Lung microvascular endothelial cell (primary cell): ENCODE results near the gene AKR1C4. TPM values are rescaled to one million over a fixed set of nuclear protein-coding genes. Genes with fewer than 3 reads are reported as not detected.
"Not testable (repeated sequence)": the region's sequence is repeated elsewhere in the genome, so short reads cannot be mapped to it uniquely, and the experiment has no call there.

Source experiments
- DNase-seq, 2 donors: peaks; one replicate each; pipeline versions ENCODE4 v3.0.0 to v3.0.0-alpha.2; 2010; ENCODE audit warnings: low read depth in 2 of 2
- total RNA-seq: library from RNA; depleted of rRNA; stranded (reverse); fragments of >200 nt; gene quantifications from 2 replicates; pipeline ENCODE4 v1.2.1, GENCODE V29; 2014

The AKR1C4 gene
- total RNA-seq, result not detected in 2 replicates

- no peak for DNase-seq
Measured at GRCh38 chr10:5196702-5197113, at the start of gene AKR1C4. TSS of gene AKR1C4 (plus strand) at chr10:5196837. CDS start at chr10:5196868, 31 bp downstream.

- DNase-seq, result no peak
Measured at GRCh38 chr10:5146920-5147254, 49.8 kb upstream of the AKR1C4 start.

- no peak for DNase-seq
Measured at GRCh38 chr10:5147255-5147980, 49.2 kb upstream of the AKR1C4 start.

GRCh38 chr10:5147981-5148677 is 48.5 kb upstream of the AKR1C4 start:
- DNase-seq, result no peak

- DNase-seq, result no peak
Measured at GRCh38 chr10:5148678-5149032, 48.0 kb upstream of the AKR1C4 start.

- DNase-seq, result no peak
Measured at GRCh38 chr10:5151076-5151475, 45.6 kb upstream of the AKR1C4 start.

GRCh38 chr10:5155951-5156350 is 40.7 kb upstream of the AKR1C4 start:
- no peak for DNase-seq

- no peak for DNase-seq
Measured at GRCh38 chr10:5157501-5157900, 39.1 kb upstream of the AKR1C4 start.

- DNase-seq, result peak; percentile 20 to 64
Measured at GRCh38 chr10:5159126-5159525, 37.5 kb upstream of the AKR1C4 start.

GRCh38 chr10:5163487-5163886 is 33.1 kb upstream of the AKR1C4 start:
- no peak for DNase-seq

GRCh38 chr10:5165738-5166137 is 30.9 kb upstream of the AKR1C4 start:
- peak; percentile 6 to 34 for DNase-seq

GRCh38 chr10:5168897-5169420 is 27.7 kb upstream of the AKR1C4 start:
- DNase-seq, result no peak

- DNase-seq, result not testable (repeated sequence)
Measured at GRCh38 chr10:5175581-5175980, 21.1 kb upstream of the AKR1C4 start.

GRCh38 chr10:5180503-5180902 is 16.1 kb upstream of the AKR1C4 start:
- not testable (repeated sequence) for DNase-seq

GRCh38 chr10:5183923-5184322 is 12.7 kb upstream of the AKR1C4 start:
- no peak for DNase-seq

GRCh38 chr10:5184987-5185775 is 11.5 kb upstream of the AKR1C4 start, which contains the start of gene AKR1C8:
TSS of gene AKR1C8 (minus strand) at chr10:5185150. CDS start at chr10:5185104, 46 bp downstream.
- no peak for DNase-seq

- DNase-seq, result no peak
Measured at GRCh38 chr10:5187867-5188266, 8.8 kb upstream of the AKR1C4 start.

GRCh38 chr10:5188358-5188757 is 8.3 kb upstream of the AKR1C4 start:
- no peak for DNase-seq

- no peak for DNase-seq
Measured at GRCh38 chr10:5194431-5194830, 2.2 kb upstream of the AKR1C4 start.

GRCh38 chr10:5195727-5196374 is 786 bp upstream of the AKR1C4 start:
- DNase-seq, result no peak

GRCh38 chr10:5198386-5198785 is 1.7 kb downstream of the AKR1C4 start:
- peak in 1 of 2 donors; percentile 17 for DNase-seq

GRCh38 chr10:5199398-5199797 is 2.8 kb downstream of the AKR1C4 start:
- peak in 1 of 2 donors; percentile 3 for DNase-seq
